HG02970 (cell line): ENCODE data around the gene ZNF423.

Experiments used
- ATAC-seq: cut with Tn5 transposase; IDR thresholded peaks from one replicate; pipeline ENCODE4 v1.9.1; 2021; ENCODE audit warnings: mild to moderate bottlenecking, moderate library complexity, moderate number of reproducible peaks; ENCODE audit not compliant: unreplicated experiment, low FRiP score

ZNF423 gene

DNA sequence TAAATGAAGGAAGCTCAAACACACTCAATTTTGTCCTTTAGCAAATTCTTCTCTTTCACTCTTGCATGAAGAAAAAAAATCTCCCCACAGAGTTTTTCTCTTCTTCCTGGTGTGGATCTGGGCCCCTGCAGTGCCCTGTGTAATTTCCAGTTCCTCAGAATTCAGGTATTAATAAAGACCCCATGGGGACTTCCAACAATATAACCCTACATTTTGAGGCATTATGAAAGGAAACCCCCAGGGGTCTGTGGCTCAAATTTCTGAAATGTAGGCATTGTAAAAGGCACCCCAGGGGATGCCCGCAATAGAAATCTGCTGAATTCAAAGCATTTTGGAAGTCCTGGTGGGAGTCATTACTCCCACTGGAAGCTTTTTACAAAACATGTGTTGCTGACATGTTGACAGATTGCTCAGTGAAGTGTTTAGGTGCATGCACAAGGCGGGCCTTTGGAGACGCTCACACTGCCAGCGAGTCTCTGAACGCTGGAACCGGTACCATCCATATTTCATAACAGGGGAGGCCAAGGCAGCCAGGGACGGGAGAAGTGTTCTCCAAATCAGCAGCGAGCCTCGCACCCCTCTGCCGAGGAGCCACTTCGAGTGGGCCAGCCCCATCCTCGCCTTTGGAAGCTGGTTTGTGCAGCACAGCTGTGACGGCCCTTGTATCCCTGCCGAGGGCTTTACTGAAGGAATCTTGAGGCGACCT lies 154.0 kb downstream of the ZNF423 start:
- no peak for ATAC-seq

DNA sequence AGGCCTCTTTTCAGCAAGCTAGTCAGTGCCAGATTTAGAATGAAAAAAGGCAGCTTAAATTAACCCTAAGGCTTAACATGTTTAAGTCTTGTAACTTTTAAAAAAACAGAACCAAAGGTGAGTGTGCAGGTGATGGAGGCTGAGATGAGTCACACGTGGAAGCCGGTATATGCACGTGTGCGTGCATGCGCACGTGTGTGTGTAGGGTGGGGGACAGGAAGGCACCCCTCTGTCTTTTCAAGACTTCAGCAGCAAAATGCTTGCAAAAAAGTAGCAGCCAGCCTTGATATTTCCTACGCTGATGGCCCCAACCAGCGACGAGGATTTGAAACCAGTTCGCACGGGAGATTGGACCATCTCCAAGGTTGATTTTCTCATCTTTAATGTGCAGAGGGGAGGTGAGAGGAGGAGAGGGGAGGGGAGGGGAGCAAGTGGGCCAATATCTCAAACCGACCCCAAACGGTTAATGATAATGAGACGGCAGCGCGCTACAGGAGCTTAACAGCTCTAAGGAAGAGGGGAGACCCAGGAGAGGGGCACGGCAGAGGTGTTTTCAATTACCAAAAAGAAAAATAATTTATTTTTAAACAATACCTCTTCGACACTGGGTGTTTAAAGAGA lies 154.7 kb downstream of the ZNF423 start:
- ATAC-seq = no peak

DNA sequence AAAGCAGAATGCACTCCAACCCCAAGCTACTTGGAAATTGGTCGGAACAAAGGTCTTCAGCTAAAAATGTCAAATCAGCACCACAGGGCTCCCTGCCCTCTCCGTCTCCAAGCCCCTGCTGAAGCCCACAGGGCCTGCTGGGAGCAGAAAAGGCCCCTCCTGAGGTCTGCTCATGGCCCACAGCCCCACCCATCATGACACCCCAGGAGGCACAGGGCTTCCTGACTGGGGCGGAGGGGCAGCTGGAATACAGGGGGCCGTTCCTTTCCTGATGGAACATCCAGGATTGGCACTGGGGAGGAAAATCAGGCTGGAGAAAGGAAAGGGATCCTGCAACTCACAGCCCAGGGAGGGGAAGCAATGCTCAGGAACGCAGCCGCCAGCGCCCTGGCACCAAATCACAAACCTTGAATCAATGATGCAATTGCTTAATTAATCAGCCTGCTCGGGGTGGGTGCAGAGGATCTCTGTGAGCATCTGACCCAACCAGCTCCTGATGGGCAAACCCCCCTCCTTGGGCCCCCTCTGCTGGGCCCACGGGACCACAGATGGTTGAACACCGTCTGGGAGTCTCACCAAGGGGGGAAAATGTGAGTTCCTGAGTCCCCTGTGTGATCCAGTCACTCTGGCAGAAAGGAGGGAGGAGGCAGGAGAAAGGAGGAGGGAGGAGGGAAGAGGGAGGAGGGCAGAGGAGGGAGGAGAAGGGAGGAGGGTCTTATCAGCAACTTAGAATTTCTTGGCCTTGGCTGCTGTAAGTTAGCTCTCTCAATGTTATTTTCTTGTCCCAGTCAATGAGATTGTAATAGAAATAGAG lies 155.5 kb downstream of the ZNF423 start:
- no peak for ATAC-seq

DNA sequence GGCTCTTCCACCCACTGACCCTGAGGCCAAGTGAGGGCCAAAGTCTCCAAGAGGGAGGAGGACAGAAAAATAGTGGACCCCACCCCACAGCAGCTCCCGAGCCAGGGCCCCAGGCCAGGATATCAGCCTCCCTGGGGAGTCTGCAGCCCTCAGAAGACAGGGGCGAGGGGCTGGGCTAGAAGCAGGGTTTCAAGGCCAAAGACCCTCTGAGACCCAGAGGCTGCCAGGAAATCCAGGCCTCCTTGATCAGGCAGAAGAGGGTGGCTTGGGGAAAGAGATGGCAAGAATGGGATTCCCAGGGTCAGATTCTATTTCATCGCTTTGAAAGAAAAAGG lies 156.1 kb downstream of the ZNF423 start:
- no peak for ATAC-seq

DNA sequence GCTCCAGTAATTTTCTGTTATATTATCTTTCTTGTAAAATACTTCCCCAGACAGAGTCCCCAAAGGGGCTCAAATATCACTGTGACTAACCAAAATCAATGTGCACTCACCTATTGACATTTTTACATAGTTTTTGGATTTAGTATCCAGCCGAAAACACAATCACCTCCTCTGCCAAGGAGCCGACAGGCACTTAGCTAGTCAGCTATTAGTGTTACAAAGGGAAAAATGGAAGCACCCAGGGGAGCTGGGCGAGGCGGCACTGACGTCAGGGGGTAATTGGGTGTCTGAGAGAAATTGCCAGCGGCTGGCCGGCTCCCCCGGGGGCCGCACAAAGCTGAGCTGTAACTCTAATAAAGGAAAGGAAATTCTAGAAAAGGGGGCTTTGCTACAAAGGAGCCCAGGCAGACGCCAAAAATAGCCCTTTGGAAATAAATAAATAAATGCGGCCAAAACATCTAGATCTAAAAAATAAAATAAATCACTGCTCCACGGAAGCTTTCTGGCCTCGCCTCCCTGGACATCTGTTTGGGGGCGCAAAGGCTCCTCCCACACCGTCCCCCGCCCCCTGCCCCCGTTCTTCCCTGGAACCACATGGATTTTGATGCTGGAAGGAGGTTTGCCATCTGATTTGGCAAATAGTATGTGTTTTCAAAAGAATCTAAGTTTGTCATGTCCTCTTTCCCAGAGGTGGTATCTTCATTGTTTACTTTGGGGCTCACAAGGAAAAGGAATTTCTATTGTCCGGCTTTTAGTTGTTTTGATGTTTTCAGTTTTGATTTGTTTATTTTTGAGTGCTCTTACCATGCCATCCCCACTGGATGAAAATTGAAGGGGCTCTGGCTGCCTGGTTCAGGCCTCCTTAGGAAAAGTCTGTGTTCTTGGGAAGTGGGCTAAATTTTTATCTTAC lies 156.7 kb downstream of the ZNF423 start:
- no peak for ATAC-seq

DNA sequence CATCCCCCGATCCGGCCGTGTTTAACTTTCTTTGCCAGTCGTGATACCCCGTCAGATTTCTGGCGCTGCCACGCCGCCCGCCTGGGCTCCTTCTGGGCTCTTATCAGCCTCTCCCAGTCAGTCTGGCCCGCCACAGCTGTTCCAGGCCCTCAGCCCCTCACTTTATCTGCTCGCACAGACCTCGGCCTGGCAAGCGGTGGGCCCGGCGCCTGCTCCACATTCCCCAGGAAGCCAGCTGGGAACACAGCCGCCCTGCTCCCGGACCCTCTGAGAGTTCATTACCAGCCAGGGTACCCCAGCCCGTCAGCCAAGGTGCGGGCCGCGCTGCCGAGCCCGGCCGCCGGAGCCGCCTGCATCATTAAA lies 157.5 kb downstream of the ZNF423 start:
- no peak for ATAC-seq

DNA sequence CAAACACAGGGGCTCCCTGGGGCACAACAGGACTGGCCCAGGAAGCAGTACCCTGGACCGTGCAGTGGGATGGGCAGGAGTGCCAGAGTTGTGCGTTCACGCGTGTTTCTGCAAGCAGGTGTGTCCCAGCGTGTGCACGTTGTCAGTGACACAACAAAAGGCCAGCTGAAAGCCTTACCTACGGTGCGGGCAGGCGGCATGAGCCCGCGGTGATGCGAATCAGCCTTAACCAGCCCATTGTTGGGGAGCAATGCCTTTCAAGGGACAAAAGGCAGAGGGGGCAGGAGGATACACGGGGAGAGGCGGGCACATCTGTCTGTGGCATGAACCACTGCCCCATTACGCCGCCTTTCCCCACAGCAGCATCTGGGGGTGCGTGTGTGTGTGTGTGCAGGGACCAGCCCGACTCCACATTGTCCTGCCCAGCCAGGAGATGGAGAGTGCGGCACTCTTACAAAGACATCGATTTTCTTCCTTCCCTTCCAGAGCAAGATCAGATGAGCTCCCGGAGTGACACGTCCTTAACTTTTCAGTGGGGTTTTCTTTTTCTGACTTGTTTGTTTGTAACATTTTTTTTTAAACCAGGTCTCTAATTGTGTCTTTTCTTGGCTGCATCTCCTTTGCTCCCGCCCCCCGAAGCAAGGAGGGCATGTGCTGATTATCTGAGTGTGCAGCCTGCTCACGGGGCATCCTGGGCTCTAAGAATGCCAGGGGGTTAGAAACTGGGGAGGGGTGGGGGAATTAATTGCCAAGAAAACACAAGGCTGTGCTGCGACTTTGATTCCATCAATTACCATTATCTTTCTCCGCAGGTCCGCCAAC lies 158.1 kb downstream of the ZNF423 start:
- ATAC-seq = no peak

DNA sequence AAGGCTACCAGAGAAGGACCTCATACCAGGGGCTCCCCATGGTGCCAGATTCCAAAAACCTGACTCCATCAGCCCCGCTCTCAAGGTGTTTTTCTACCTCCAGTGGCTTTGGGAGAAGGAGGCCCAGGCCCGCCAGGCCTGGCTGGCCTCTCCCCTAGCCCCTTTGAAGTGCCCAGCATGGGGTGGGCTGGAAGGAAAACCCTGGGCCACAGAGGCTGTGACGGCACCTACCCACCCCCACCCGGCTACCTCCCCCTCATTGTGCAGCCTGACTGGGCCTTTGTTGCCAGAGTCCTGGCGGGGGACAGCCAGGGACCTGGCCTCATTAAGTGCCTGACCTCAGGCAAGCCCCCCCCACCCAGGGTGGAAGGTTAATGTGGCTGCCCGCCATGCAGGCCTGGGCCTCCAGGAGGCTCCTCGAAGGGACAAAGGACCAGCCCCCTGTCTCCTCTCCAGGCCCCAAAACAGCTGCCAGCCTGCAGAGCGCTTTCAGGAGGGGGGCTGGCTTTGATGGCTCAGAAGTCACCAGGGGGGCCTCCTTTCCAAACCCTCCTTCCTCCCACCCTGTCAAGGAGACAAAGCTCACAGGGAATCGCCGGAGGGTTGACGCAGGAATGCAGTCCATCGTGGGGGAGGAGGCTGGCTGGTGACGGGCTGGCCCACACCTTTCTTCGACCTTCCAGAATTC lies 159.4 kb downstream of the ZNF423 start:
- ATAC-seq = no peak

DNA sequence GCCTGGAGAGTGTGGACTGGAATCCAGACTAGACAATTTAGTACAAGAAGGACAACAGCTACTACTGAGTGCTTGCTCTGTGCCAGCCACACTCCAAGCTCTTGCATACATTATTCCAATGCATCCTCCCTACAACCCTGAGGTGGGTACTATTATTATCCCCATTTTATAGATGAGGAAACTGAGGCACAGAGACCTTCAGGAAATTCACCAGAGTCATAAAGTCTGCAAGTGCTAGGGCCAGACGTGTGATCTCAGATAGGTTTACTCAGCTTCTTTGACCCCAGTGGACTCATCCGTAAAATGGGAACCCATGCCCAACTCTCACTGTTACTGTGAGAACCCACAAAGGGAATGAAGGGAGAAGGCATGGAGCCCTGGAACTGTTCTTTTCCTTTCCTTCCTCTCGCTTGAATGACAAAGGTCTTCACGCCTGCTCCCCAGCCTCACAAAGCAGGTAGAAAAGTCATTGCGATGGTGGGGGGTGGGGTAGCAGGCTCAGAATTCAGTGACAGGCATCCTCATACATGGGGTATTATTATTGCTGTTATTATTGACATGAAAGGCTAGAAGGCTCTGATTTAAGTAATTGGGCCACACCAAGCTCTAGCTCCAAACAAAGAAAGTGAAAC lies 160.0 kb downstream of the ZNF423 start:
- no peak for ATAC-seq

DNA sequence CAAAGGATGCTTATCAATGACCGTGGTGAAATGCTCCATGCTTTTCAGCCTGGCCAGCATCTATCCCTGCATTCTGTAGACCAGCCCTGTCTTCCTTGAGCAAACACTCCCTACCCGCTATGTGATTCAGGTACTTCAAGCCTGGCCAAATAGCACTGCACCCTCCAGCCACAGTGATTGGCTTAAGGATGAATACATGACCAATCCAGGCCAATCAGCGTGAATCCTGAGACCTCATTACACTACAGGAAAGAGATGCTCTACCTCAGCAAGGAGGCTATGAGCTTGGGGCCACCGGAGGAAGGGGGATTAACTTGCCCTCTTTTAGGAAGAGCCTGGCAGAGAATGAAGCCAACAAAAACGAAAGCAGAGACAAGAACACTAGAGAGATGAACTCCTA lies 162.5 kb downstream of the ZNF423 start:
- ATAC-seq = no peak

DNA sequence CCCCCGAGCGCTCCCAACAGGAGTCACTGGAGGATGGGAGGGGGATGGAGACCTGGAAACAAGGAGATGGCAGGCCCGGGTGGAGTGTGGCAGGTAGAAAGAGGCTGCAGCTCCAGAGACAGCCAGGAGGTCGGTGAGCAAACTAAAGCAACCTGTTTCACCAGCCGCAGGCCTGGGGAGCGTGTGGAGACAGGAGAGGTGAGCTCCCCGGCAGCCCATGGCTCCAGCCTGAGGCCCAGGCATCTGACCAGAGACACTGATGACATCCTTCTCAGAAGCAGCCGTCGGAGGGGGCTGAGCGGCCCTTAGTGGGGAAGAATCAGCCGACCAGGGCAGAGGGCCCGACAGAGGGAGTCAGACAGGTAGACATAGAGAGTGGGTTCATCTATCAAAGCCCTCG lies 165.1 kb downstream of the ZNF423 start:
- ATAC-seq = no peak

DNA sequence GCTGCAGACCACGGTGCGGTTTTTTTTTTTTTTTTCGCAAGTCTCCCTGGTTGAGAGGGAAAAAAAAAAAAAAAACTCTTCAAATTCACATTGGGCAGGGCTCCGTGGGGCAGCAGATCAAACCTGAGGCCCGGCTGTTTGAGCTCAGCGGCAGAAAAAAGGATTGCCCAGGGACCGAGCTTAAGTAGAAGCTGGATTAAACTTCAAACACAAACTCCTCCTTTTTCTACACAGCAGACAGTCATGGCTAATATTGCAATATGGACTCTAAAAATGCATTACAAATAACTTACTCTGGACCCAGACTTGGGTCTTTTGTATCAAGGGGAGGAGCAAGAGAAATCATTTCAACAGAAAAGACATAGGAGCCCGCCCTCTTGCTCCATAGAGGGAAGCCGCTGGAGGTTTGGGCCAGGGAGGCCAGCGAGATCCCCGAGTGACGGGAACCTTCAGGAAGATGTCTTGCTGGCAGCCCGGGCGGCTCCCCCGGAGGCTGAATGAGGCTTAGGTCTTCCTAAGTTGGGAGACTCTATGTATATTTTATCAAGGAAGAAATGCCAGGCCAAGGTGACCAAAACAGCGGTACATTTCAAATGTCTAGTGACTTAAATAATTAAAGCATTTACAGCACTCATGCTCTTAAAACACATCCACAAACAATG lies 167.7 kb downstream of the ZNF423 start:
- no peak for ATAC-seq

DNA sequence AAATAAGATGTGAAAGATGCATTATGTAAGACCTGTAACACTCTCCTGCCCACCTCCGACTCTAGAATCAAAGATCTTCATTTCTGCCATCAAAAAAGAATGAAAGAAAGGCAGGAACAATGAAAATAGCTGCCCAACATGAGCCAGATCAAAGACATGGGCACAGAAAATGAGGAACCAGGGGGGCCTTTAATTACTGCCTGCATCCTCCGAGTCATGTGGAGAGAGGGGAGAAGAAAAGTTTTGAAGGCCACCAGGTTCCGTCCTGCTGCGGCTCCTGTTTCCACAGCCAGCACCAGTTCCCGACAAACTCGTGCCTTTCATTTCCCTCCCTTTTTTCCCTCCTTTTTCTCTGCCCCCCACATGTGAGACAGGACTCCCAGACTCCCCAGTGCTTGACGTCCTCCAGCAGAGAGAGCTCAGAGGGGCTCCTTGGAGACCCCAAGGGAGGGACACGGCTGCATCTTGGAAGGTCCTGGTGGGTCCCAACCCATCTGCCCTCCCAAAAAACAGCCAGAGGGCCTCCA lies 168.4 kb downstream of the ZNF423 start:
- no peak for ATAC-seq

DNA sequence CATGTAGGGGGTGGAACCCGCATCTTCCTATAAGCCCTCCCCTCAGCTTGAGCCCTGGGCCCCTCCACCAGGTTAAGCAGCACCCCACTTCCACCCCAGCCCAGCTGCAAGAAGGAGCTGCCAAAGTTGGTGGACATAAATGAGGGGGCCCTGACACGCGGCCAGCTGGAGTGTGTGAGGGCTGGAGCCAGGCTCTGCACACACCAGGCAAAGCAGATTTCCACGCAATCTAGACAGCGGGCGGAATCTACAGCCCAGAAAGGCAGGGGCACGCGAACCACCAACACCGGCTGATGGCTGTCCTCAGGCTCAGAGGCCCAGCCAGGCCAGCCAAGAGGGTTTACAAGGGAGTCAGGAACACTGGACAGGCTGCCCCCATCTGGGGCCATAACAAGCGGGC lies 171.2 kb downstream of the ZNF423 start:
- ATAC-seq = no peak

DNA sequence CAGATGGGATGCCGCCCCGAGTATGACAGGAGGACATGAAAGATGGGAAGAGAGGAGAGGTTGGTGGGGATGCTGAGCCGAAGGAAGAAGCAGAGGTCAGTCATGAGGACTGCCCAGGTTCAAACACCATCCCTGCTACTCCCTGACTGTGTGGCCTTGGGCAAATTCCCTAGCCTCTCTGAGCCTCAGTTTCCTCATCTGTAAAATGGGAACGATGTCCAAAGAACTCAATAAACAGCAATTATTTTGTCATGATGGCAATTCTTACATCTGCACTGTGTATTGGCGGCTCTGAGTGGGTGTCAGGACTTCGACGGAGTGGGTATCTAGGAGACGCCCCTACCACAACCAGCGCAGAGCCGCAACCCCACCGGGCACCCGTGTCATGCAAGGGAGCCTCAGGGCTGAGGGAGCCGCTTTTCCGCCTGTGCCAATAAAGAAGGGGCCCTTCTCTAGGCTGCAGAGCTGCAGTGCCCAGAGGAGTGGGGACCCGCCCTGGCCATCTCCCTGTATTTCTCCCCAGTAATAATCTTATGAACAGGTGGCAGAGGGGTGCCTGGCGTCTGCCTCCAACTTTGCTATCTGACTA lies 173.2 kb downstream of the ZNF423 start:
- no peak for ATAC-seq

DNA sequence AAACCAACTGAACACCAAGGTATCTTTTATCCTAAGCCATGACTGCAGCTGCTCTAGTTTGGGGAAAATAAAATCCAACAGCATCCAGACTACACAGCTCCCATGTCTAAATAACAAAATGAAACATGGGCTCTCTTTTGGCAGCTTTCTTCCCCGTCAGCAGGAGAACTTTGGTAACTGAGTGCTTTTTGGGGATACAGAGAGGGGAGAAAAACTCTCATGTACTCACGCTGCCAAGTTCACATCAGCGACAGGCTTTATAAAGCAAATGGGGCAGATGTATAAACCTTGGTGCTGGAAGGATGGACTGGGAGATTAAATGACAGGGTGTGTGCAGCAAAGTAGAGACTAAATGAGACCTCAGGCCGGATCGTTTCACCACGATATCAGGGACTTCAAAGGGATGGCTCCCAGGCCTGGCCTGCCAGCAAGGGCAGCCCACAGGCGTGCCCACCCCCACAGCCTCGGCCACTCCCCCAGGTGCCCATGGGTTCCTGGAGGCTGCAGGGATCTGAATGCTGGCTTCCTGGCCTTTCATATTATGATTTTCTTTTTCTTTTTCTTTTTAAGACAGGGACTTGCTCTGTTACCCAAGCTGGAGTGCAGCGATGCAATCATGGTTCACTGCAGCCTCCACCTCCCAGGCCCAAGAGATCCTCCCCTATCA lies 174.6 kb downstream of the ZNF423 start:
- no peak for ATAC-seq

DNA sequence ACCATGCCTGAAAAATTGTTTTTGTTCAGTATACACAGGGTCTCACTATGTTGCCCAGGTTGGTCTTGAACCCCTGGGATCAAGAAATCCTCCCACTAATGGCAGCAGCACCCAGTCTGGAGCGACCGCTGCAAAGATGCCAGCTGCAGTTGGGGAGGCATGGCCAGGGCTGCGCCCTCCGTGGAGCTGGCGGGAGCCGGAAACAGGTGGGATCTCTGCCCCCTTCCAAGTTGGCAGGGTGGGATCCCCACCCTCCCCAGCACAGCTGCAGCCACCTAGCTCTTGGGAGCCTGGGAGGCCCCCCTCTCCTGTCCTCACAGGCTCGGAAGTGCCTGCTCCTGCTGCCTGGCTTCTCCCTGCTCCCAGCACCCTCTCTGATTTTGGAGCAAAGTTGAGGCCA lies 176.8 kb downstream of the ZNF423 start:
- ATAC-seq = no peak
